T-helper 9 cell (primary cell): Measurements from ENCODE around the gene TOMM40.
"Not testable (repeated sequence)": the region's sequence is repeated elsewhere in the genome, so short reads cannot be mapped to it uniquely, and the experiment has no call there.

Source experiments
- DNase-seq: peaks from one replicate; pipeline ENCODE4 v3.0.0-alpha.2; 2020

Gene TOMM40

DNA sequence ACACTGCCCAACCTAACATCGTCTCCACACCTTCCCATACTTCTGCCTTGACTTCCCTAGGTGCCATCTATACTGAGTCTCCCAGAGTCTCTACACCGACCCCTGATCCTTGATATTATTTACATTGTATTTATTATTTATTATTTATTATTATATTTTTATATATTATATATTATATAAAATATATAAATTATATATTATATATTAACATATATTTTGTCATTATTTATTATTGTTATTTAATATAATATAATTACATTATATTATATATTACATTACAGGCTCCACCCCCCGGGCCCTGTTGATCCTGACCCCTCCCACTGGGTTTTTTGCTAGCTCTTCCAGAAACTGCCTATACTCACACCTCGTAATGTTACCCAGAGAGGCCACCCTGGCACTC is 18.4 kb upstream of the TOMM40 start:
- DNase-seq, result no peak

DNA sequence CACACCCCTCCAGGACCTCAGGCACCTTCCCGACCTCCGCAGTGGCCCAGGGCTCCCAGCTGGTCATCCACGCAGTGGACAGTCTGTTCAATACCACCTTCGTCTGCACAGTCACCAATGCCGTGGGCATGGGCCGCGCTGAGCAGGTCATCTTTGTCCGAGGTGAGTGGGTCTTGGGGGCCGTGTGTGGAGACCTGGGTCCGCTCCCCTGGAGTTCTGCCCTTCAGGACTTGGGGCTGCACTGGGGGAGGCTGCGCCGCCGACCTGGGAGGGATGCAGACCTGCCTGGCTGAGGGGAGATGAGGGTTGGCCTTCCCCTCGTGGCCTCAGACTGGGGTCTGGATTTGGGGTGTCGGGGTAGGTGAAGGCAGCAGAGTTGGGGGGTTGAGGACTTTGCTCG is 16.7 kb upstream of the TOMM40 start:
- no peak for DNase-seq

DNA sequence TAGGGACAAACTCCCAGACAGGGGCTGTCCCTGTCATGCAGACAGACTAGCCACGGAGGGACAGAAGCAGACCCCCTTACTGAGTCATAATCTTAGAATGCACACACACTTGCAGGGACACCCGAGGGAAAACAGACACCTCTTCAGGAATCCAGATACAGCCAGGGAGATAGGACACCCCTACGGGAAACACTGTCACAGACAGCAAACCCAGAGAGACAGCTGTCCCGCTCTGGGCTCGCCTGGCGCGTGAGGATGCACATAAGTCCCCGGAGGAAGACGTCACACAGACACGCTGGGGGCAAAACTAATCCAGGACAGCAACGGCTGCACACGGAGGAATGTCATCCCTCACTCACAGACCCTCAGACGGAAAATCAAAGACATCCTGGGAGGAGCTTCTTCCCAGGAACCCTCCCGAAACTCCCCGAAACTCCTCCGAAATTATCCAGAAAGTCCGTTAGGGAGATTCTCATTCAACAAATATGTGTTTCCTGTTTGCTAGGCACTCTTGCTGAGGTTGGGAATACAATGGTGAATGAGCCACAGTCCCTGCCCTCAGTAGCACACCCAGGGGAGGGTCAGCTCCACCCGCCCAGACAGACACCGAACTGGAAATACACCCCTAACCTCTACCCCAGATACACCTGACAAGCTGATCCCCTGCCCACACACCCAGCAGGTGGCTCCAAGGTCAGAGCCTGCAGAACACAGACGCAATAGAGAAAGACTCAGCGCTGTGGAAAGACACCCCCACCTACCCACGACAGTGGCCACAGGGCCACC is 15.2 kb upstream of the TOMM40 start:
- DNase-seq, result no peak

DNA sequence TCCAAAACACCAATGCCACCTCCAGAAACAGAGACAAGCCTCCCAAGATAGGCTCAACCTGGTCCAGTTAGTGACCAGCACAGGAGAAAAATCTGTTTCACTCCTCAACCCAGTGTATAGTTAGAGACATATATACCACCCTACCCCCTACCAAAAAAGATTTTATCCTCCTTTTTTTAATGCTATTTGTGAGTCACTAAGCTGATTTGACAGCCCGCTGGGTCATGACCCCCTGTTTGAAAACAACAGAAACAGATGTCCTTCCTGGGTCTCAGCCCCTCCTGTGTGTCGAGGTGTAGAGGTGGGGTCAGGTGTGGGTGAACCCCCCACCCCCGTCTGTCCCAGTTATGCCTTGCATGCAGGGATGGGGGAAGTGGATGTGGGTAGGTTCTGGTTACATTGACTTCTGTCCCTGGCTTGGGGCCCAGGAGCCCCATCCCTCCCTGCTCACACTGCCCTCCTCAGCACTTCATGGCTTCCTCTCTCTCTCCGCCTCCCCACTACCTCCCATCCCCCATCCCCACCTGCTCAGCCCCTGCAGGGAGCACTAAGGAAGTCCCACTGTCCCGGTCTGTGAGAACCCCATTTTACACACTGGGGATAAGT is 14.0 kb upstream of the TOMM40 start:
- no peak for DNase-seq

DNA sequence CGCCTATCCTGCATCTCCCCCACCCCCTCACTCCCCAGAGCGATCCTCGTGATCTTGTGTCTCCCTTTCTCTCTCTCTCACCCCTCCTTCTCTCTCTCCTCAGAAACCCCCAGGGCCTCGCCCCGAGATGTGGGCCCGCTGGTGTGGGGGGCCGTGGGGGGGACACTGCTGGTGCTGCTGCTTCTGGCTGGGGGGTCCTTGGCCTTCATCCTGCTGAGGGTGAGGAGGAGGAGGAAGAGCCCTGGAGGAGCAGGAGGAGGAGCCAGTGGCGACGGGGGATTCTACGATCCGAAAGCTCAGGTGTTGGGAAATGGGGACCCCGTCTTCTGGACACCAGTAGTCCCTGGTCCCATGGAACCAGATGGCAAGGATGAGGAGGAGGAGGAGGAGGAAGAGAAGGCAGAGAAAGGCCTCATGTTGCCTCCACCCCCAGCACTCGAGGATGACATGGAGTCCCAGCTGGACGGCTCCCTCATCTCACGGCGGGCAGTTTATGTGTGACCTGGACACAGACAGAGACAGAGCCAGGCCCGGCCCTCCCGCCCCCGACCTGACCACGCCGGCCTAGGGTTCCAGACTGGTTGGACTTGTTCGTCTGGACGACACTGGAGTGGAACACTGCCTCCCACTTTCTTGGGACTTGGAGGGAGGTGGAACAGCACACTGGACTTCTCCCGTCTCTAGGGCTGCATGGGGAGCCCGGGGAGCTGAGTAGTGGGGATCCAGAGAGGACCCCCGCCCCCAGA is 12.8 kb upstream of the TOMM40 start:
- DNase-seq, result no peak

DNA sequence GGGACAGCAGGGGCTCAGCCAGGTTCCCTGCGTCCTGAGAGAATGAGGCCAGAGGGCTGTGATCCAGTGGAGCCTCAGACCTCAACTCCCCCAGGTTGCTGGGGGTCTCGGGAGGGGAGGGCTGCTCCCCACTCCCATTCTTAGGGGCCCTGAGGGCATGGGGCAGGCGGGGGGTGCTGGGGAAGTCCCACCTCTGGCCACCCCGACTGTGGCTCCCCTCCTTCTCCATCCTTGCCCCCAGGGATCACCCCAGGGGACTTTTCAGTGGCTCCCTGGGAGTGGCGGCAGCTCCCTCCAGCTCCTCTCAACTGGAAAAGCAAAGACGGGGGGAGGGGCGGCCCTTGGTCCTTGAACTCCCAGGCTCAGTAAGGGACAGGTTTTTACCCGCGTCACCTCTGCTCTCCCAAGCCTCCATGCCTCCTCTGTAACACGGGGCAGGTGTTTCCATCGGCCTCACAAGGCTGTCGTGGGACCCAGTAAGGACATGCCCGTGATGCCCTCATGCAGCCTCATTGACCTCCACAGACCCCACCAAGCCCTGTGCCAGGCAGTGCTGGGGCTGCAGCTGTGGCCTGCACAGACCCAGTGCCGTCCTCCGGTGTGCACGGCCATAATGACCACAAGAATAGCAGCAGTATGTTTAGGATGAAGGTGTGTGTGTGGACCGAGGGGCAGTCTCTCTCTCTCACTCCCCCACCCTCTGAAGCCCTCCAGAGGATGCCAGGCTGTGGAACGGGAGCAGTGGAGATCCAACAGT is 11.6 kb upstream of the TOMM40 start:
- DNase-seq, result no peak

DNA sequence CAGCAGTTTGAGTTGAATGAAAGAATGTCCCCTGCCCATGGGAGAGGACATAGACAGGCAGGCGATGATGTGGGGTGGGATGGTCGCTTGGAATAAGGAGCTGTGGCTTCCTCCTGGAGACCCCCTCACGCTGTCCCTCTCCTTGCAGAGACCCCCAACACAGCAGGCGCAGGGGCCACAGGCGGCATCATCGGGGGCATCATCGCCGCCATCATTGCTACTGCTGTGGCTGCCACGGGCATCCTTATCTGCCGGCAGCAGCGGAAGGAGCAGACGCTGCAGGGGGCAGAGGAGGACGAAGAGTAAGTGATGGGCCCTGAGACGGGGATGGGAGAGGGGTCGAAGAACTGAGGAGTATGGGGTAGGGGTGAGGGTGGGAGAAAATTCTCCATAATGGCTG is 9.0 kb upstream of the TOMM40 start:
- no peak for DNase-seq

DNA sequence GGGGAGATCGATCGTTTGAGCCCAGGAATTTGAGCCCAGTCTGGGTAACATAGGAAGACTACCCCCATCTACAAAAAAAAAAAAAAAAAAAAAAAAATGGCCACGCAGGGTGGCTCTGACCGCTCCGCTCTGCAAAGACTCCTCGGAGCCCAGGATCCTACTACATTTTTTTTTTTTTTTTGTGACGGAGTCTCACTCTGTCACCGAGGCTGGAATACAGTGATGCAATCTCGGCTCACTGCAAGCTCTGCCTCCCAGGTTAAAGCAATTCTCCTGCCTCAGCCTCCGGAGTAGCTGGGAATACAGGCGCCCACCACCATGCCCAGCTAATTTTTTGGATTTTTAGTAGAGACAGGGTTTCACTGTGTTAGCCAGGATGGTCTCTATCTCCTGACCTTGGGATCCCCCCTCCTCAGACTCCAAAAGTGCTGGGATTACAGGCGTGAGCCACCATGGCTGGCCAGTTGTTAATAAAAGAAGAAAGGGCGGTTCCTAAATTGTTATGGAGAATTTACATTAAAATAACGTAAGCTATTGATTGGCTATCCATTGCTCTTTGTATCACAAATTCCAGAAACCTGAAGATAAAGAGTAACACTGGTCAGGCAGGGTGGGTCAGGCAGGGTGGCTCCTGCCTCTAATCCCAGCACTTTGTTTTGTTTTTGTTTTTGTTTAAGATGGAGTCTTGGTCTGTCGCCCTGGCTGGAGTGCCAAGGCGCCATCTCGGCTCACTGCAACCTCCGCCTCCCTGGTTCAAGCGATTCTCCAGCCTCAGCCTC is 8.2 kb upstream of the TOMM40 start:
- DNase-seq, result not testable (repeated sequence)

DNA sequence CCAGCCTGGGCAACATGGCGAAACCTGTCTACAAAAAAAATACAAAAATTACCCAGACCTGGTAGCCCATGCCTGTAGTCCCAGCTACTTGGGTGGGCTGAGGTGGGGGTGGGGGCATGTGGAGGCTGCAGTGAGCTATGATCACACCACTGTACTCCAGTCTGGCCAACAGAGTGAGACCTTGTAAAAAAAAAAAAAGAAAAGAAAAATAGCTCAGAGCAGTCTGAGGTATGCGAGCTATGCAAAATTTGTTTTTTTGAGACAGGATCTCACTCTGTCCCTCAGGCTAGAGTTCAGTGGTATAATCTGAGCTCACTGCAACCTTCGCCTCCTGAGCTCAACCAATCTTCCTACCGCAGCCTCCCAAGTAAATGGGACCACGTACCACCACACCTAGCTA is 7.1 kb upstream of the TOMM40 start:
- no peak for DNase-seq

DNA sequence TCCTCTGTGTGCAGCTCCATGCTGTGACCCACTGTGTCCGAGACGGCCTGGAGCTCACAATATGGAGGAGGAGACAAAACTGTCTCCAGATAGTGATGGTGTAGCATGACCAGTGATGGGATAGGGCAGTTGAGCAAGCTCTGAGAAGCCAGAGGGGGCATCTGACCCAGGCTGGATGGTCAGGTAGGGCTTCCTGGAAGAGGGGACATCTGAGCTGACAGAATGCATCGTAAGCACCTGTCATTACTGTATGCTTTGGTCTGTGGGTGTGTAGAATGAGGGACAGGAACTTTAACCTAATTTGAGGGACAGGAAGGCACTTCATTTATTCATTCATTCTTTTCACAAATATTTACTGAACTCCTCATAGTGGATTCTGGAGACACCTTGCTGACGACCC is 6.5 kb upstream of the TOMM40 start:
- no peak for DNase-seq

DNA sequence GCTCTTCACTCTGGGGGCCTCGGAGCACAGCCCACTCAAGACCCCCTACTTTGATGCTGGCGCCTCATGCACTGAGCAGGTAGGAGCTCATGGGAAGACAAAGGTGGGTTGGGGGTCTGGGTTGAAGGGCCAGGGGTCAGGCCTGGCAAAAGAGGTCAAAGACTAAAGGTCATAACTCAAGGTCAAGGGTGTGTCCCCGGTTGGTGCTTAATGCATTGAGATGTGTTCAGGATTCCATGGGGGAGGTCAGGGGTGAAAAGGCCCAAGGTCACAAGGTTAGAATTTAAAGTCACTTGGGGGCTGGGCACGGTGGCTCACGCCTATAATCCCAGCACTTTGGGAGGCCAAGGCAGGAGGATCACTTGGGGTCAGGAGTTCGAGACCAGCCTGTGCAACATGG is 4.9 kb upstream of the TOMM40 start:
- no peak for DNase-seq

DNA sequence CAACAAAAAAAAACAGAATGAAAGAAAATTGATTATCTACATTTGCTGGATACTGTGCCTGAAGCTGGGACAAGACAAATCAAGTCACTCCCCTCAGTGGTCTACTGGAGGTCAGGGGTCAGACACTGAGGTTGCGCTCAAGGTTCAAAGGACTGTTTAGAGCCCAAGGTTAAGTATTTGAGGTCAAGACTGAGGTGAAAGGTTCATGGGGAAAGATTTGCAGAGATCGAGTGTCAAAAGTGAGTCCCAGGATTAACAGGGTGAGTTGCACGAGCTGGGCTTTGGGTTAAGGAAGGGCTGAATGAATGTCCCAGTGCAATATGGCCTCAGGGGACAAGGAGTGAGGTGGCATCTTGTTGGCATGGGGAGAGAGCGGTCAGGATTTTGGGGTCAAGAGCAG is 3.4 kb upstream of the TOMM40 start:
- DNase-seq, result no peak

DNA sequence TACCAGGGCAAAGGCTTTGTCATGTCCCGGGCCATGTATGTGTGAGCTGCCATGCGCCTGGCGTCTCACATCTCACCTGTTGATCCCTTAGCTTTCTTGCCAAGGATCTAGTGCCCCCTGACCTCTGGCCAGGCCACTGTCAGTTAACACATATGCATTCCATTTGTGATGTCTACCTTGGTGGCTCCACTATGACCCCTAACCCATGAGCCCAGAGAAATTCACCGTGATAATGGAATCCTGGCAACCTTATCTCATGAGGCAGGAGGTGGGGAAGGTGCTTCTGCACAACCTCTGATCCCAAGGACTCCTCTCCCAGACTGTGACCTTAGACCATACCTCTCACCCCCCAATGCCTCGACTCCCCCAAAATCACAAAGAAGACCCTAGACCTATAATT is 2.7 kb upstream of the TOMM40 start:
- DNase-seq, result not testable (repeated sequence)

DNA sequence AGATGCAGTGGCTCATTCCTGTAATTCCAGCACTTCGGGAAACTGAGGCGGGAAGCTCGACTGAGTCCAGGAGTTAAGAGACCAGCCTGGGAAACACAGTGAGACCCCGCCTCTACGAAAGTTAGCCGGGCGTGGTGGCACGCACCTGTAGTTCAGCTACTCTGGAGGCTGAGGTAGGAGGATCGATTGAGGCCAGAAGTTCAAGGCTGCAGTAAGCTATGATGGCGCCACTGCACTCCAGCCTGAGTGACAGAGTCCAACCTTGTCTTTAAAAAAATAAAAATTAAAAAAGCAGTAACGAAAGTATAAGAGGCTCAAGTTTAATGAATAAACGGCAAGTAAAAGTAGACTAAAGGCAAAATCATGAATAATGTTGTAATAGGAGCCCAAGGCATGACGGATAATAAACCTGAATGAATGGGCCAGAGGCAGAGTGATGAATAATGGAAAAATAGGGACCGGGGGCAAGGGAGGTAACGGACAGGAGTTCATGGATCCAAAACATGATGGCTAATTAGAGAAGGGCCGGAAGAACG is 1.2 kb upstream of the TOMM40 start:
- no peak for DNase-seq

DNA sequence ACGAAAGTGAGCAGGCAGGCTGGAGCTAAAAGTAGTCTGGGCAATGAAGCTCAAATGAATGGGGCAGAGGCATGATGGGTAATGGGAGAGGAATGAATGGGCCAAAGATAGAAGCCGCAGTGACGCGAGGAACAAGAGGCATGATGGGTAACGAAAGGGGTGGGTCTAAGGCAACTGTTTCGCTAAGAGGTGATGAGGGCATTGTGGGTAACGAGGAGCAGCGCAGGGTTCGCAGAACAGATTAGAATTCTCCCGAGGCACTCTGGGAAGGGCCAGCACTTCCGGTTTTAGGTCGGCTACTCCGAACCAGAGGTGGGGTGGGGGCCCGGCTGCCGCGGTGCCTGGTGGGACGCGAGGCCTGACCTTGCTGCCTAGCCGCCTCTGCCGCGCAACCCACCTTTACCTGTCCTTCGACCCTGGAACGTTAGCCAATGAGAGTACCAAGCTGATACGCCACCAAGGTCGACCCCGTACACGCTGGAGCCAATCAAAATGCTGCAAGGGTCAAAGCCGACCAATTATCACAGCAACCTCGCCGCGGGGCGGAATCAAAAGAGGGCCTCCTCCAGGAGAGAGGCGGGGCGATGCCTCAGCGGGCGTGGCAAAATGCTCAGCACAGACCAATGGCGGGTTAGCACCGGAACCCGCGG is 563 bp upstream of the TOMM40 start:
- no peak for DNase-seq

DNA sequence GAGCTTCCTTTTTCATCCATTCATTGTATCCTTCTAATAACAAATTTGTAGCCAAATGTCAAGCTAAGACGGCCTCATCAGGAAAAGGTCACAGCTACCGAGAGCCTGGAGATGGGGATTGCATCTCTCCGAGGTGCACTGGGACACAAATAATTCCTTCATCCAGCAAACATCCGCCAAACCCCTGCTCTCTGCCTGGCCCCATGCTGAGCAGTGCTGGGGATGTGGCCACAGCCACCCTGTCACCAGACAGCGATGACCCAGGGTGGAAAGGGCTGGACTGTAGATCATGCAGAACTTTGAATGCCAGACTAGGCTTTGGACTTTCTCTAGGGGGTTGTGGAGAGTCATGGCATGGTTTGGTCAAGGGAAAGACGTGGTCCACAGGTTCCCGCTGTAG is 1.9 kb downstream of the TOMM40 start:
- no peak for DNase-seq

DNA sequence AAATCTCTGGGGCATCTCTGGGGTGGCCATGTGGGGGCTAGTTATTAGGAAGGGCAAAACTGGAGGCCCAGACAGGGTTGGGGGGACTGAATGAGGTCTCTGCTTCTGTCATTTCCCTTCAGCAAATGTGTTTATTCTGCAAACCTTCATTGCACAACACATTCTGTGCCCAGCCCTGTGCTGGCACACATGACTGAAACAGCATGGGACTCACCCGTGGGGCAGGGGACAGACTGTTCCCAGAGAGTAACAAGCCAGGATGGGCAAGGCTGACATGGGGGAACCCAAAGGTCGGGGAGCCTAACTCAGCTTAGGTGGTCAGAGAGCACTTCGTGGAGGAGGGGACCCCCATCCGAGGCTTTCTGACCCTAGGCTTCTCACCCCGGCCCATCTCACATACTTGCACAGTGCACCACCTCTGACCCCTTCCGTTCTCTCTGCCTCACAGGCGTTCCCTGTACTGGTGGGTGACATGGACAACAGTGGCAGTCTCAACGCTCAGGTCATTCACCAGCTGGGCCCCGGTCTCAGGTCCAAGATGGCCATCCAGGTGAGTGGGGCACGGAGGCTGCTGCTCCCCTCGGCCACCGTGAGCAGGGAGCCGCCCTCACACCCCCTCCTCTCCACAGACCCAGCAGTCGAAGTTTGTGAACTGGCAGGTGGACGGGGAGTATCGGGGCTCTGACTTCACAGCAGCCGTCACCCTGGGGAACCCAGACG is 2.4 kb downstream of the TOMM40 start:
- DNase-seq, result no peak

DNA sequence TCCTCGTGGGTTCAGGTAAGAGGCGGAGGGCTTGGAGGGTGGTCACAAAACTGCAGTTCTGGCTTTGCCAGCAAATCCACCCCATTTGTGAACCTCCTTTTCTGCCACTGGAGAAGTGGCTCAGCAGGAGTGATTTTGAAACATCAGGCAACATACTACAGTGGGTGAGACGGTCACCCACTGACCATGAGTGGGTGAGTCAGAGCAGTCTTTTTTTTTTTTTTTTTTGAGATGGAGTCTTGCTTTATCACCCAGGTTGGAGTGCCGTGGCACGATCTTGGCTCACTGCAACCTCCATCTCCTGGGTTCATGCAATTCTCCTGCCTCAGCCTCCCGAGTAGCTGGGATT is 3.0 kb downstream of the TOMM40 start:
- DNase-seq, result no peak

DNA sequence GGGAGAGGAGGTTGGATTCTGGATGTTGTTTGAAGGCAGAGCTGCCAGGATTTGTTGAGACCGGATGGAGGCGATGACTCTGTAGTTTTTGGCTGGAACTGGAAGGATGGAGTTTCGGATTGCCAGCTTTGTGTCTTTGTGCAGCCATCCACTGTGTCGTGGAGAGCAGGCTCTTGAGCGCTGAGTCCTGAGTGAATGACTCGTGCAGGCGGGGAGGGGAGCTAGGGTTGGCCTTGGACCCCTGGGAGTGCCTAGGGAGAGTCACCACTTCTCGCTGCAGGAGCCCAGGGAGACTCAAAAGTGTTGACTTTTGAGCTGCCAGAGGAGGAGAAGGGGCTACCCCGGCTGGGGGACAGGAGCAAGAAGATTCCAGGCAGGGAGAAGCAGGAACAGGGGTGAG is 3.9 kb downstream of the TOMM40 start:
- no peak for DNase-seq

DNA sequence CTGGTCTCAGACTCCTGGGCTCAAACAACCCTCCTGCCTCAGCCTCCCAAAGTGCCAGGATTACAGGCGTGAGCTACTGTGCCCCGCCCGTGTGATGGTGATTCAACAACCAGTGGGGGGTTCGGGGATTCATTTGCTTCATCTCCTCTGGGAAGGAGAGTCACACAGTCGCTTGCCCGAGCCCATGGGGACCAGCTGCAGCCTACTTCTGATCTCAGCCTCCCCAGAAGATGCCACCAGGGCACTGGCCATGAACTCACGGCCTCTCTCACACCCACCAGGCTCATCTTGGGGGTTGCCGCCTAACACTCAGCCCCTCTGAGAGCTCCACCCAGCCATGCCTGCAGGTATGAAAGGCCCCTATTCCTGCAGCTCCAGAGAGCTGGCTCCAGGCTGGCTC is 6.8 kb downstream of the TOMM40 start:
- DNase-seq, result no peak
